Activated CD8-positive, alpha-beta T cell treated with anti-CD3 and anti-CD28 coated beads for 36 hours (primary cell): ENCODE data around the gene CALCOCO2. TPM values are rescaled to one million over a fixed set of nuclear protein-coding genes. Genes with fewer than 3 reads are reported as not detected.
A peak's percentile ranks its signal among the peaks of the same experiment; 100 is the strongest.

Source experiments
- ATAC-seq: fragments of 200-7000 bp; cut with Tn5 transposase; one replicate; pipeline ENCODE4 v1.10.0; 2021; ENCODE audit warnings: mild to moderate bottlenecking, moderate library complexity
- CTCF ChIA-PET: fragments of 350-600 bp; sonication (Branson Sonifier 250); formaldehyde crosslinking; loops from one replicate; lab custom pipeline; 2021; ENCODE audit warnings: antibody characterized with exemption; lab: Charles Lee
- POLR2A ChIA-PET: fragments of 350-600 bp; sonication (Branson Sonifier 250); formaldehyde crosslinking; loops from one replicate; lab custom pipeline; 2021; ENCODE audit warnings: antibody characterized with exemption; lab: Charles Lee
- DNase-seq: peaks from one replicate; pipeline ENCODE4 v3.0.0-alpha.2; 2020
- H3K27ac Mint-ChIP-seq: one replicate; pipeline ENCODE4 v1.8.0; 2021; ENCODE audit warnings: mild to moderate bottlenecking, mixed read lengths
- H3K27me3 Mint-ChIP-seq: one replicate; pipeline ENCODE4 v1.8.0; 2021; ENCODE audit warnings: mixed read lengths
- H3K36me3 Mint-ChIP-seq: one replicate; pipeline ENCODE4 v1.8.0; 2021; ENCODE audit warnings: low read depth, mixed read lengths
- H3K4me1 Mint-ChIP-seq: one replicate; pipeline ENCODE4 v1.8.0; 2021; ENCODE audit warnings: low read depth, mixed read lengths
- H3K4me3 Mint-ChIP-seq: one replicate; pipeline ENCODE4 v1.8.0; 2021; ENCODE audit warnings: mild to moderate bottlenecking, moderate library complexity, mixed read lengths
- H3K9me3 Mint-ChIP-seq: one replicate; pipeline ENCODE4 v1.8.0; 2021; ENCODE audit warnings: mixed read lengths
- intact Hi-C: fragments of 100-400 bp; cut with micrococcal nuclease; formaldehyde crosslinking; loops from one replicate; pipeline ENCODE4 v1.10.0; 2022
- total RNA-seq, 2 experiments: library from RNA; stranded (reverse); gene quantifications; one replicate each; pipeline ENCODE4 v1.2.3, GENCODE V29; 2021
- TF ChIP-seq, protein P1 (sequence below): fragments of 200-600 bp; IDR thresholded peaks from one replicate; pipeline ENCODE4 v1.8.0; 2022; ENCODE audit warnings: antibody characterized with exemption, mild to moderate bottlenecking

The CALCOCO2 gene
- total RNA-seq, 2 experiments from 2014 or later, result 69.2 to 73.1 TPM

DNA sequence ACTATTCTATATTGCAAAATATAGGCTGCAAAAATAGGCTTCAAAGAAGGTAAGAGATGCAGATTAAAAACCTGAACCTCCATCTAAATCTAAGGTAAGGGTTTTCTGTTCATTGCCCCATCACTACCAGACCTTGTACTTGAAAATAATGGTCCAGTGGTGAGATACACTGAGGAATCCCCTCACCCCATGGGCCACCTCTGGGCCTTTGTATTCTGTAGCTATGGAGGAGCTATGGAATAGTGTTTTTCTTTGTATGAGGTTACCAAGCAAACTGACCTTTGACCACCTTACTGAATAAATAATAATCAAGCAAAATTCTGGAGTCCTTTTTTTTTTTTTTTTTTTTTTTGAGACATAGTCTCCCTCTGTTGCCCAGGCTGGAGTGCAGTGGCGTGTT lies 72.6 kb downstream of the CALCOCO2 start:
- Mint-ChIP-seq H3K27ac (no peak overlapping the region), H3K36me3 (peaks cover 7% of the 10 kb centered on the region), H3K4me3 (no peak overlapping the region), H3K27me3 (no peaks in the 10 kb centered on the region), H3K9me3 (no peaks in the 10 kb centered on the region), H3K4me1 (peaks cover 5% of the 10 kb centered on the region)
- ATAC-seq (no peak), DNase-seq (no peak)
- POLR2A ChIA-PET, result interaction anchor here (0.9 to 2.5 kb wide), 3 partner anchors 10 to 20 kb away, joined by 3 to 8 read pairs (median 4); no protein-coding TSS in a partner anchor
- intact Hi-C loops, result no loop called here
- TF ChIP-seq, protein P1, sequence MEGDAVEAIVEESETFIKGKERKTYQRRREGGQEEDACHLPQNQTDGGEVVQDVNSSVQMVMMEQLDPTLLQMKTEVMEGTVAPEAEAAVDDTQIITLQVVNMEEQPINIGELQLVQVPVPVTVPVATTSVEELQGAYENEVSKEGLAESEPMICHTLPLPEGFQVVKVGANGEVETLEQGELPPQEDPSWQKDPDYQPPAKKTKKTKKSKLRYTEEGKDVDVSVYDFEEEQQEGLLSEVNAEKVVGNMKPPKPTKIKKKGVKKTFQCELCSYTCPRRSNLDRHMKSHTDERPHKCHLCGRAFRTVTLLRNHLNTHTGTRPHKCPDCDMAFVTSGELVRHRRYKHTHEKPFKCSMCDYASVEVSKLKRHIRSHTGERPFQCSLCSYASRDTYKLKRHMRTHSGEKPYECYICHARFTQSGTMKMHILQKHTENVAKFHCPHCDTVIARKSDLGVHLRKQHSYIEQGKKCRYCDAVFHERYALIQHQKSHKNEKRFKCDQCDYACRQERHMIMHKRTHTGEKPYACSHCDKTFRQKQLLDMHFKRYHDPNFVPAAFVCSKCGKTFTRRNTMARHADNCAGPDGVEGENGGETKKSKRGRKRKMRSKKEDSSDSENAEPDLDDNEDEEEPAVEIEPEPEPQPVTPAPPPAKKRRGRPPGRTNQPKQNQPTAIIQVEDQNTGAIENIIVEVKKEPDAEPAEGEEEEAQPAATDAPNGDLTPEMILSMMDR, result no peak
- CTCF ChIA-PET, result interaction anchor here (0.8 kb wide), 1 partner anchor 19 kb away, joined by 3 read pairs; no protein-coding TSS in a partner anchor

DNA sequence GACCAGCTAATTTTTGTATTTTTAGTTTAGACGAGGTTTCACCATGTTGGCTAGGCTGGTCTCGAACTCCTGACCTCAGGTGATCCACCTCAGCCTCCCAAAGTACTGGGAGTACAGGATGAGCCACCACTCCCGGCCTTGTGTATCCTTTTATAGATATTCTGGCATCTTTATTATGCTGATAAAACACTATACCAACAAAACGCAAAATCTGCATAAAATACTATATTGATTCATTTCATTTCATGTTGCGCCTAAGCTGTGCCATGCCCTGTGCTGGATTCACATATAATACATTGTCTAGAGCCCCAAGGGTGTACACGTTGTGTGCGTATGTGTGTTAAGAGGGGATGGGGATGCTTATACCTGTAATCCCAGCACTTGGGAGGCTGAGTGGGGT lies 73.6 kb downstream of the CALCOCO2 start:
- no peak for DNase-seq
- no peak for ATAC-seq
- POLR2A ChIA-PET, result interaction anchor here (0.8 to 2.5 kb wide), 2 partner anchors 11 kb away, joined by 3 to 8 read pairs; no protein-coding TSS in a partner anchor
- Mint-ChIP-seq H3K27ac (no peak overlapping the region), H3K36me3 (peaks cover 5% of the 10 kb centered on the region), H3K9me3 (no peaks in the 10 kb centered on the region), H3K27me3 (no peaks in the 10 kb centered on the region), H3K4me1 (peaks cover 5% of the 10 kb centered on the region), H3K4me3 (no peak overlapping the region)
- CTCF ChIA-PET, result interaction anchor here (1.7 kb wide), 1 partner anchor 11 kb away, joined by 4 read pairs; no protein-coding TSS in a partner anchor
- intact Hi-C loops, result no loop called here
- TF ChIP-seq, protein P1, result no peak

GRCh38 chr17:48905987-48906515 lies 75.2 kb downstream of the CALCOCO2 start:
- TF ChIP-seq, protein P1, result no peak
- DNase-seq, result no peak
- ATAC-seq, result no peak
- peaks cover 19% of the 10 kb centered on the region for H3K36me3 Mint-ChIP-seq
- intact Hi-C loops, result no loop called here
- POLR2A ChIA-PET, result interaction anchor here (1.6 kb wide), 1 partner anchor 12 kb away, joined by 6 read pairs; no protein-coding TSS in a partner anchor
- H3K4me3 Mint-ChIP-seq, result peak overlapping the region; percentile 8
- H3K9me3 Mint-ChIP-seq, result no peaks in the 10 kb centered on the region
- CTCF ChIA-PET, result interaction anchor here (1.0 to 1.2 kb wide), 2 partner anchors 27 to 127 kb away, joined by 3 read pairs; no protein-coding TSS in a partner anchor
- H3K4me1 Mint-ChIP-seq, result peaks cover 20% of the 10 kb centered on the region
- H3K27ac Mint-ChIP-seq, result no peak overlapping the region
- H3K27me3 Mint-ChIP-seq, result no peaks in the 10 kb centered on the region

DNA sequence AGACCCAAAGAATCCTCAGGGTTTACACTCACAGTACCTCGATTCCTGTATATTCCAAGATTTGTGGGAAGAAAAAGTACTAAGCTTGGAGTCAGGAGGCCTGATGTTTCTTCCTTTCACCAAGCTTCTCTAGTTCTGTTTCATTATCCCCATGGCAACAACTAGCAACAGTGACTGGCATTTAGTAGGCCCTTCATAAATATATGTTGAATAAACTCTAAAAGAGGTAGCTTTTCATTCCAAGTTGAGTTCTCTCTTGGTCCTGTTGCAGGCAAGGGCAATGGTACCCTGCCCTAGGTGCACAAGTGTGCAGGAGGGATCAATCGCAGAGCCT lies 76.8 kb downstream of the CALCOCO2 start:
- ChIA-PET CTCF (interaction anchor here (0.8 to 0.9 kb wide), 2 partner anchors 11 to 14 kb away, joined by 4 read pairs; no protein-coding TSS in a partner anchor), POLR2A (interaction anchor here (0.7 to 2.9 kb wide), 15 partner anchors 10 to 799 kb away, joined by 3 to 62 read pairs (median 4); partner anchors contain the start of genes ATP5MC1, IGF2BP1 and SNF8)
- Mint-ChIP-seq H3K27me3 (no peaks in the 10 kb centered on the region), H3K9me3 (no peaks in the 10 kb centered on the region), H3K36me3 (peaks cover 34% of the 10 kb centered on the region), H3K27ac (peak overlapping the region; percentile 97), H3K4me1 (peaks cover 36% of the 10 kb centered on the region), H3K4me3 (peak overlapping the region; percentile 92)
- intact Hi-C loops, result no loop called here
- DNase-seq (no peak), ATAC-seq (peak; percentile 14)
- TF ChIP-seq, protein P1, result no peak
